Left renal cortex interstitium (tissue), 4 donors: ENCODE data around the gene TSPAN5. TPM values are rescaled to one million over a fixed set of nuclear protein-coding genes. Genes with fewer than 3 reads are reported as not detected.

Experiments used
- DNase-seq, 4 donors: peaks; one replicate each; pipeline ENCODE4 v3.0.0-alpha.2; 2013; ENCODE audit warnings: low read depth in 4 of 4, low spot score in 2 of 4, missing footprints in 1 of 4
- polyA plus RNA-seq, 4 donors: library from polyadenylated mRNA; unstranded; fragments of 120-200 nt; gene quantifications; one replicate each; pipeline ENCODE4 v1.2.1, GENCODE V29; 2013; ENCODE audit not compliant: insufficient read length in 4 of 4

The TSPAN5 gene
- polyA plus RNA-seq, 4 donors = 24.1 to 29.0 (median 25.4) TPM

- no peak for DNase-seq
Observed at GRCh38 chr4:98603683-98604521, 54.5 kb downstream of the TSPAN5 start.

- DNase-seq = no peak
Observed at GRCh38 chr4:98602270-98602669, 56.1 kb downstream of the TSPAN5 start.

DNA sequence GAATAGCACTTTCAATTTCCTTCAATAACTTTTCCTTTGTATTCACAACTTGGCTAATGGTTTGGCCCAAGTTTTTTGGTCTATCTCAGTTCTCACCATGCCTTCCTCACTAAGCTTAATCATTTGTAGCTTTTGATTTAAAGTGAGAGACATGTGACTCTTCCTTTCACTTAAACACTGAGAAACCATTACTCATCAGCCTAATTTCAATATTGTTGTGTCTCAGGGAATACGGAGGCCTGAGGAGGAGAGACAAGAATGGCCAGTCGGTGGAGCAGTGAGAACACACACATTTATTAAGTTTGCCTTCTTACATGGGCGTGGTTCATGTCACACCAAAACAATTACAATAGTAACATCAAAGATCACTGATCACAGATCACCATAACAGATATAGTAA lies 56.7 kb downstream of the TSPAN5 start:
- DNase-seq = no peak

GRCh38 chr4:98599617-98600205 lies 58.7 kb downstream of the TSPAN5 start:
- DNase-seq = no peak

GRCh38 chr4:98586962-98587354 lies 71.5 kb downstream of the TSPAN5 start:
- DNase-seq = no peak

DNA sequence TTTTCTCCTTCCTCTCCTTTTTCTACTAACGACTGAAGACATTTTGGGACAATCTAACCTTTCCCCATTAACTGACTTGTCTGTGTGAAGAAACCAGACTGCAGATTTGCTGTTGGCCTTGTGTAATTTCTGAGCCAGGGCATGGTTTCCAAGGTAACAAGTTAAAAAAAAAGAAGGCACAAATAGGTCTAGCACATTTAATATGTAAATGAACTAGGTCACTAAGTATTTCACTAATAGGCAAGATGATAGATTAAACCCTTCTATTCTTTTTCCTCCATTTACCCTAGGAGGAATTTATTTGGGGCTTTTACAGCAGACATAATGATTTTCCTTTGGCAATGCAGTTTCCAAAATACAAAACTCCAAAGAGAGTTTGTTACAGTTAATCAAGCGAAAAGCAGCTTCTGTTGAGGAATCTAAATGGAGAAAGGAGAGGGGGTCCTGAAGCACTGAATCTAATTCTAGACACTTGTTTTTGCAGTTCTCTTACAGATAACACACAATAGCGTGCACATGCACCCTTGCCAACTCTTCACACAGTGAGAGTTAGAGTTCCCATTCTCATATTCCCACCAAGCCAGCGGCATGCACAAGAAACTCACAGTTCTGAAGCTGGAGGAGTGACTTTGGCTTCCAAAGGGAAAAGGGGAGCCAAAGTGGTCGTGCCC lies 72.0 kb downstream of the TSPAN5 start:
- DNase-seq = no peak

- no peak for DNase-seq
Observed at GRCh38 chr4:98585596-98585995, 72.8 kb downstream of the TSPAN5 start.

GRCh38 chr4:98584265-98584664 lies 74.1 kb downstream of the TSPAN5 start:
- DNase-seq = no peak

DNA sequence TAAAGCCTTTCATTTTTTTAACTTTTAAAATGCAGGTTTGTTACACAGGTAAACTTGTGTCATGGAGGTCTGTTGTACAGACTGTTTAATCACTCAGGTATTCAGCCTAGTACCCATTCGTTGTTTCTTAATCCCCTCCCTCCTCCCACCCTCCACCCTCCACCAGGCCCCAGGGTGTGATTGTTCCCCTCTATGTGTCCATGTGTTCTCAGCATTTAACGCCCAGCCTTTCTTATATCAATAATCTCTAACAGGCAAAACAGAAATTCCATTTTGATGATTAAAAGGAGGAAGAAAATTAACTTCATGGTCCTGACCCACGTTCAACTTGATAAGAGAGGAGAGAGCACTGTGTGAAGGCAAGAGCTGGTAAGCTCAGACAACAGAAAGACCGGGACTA lies 75.1 kb downstream of the TSPAN5 start:
- DNase-seq = no peak

- no peak for DNase-seq
Observed at GRCh38 chr4:98581126-98581525, 77.3 kb downstream of the TSPAN5 start.

GRCh38 chr4:98577956-98578355 lies 80.5 kb downstream of the TSPAN5 start:
- no peak for DNase-seq

DNA sequence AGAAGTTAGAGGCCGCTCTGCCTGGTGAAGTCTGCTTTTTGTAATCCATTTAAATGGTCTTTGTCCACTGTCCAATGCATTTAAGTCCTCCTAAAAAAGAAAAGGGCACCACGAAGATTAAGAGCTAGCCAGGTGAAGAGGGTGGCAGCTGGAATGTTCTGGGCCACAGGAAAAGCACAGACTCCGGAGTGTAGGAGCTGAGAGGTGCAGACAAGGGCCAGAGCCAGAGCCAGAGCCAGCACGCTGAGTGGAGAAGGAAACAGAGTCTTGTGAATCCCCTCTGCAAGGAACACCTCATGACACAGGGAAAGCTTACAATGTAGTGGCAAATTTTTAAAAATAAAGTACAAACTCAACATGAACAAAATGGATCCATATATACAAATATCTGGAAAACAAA lies 83.6 kb downstream of the TSPAN5 start:
- no peak for DNase-seq

GRCh38 chr4:98573791-98574190 lies 84.6 kb downstream of the TSPAN5 start:
- DNase-seq = peak in 1 of 4 donors; percentile 33

GRCh38 chr4:98572697-98573096 lies 85.7 kb downstream of the TSPAN5 start:
- no peak for DNase-seq

DNA sequence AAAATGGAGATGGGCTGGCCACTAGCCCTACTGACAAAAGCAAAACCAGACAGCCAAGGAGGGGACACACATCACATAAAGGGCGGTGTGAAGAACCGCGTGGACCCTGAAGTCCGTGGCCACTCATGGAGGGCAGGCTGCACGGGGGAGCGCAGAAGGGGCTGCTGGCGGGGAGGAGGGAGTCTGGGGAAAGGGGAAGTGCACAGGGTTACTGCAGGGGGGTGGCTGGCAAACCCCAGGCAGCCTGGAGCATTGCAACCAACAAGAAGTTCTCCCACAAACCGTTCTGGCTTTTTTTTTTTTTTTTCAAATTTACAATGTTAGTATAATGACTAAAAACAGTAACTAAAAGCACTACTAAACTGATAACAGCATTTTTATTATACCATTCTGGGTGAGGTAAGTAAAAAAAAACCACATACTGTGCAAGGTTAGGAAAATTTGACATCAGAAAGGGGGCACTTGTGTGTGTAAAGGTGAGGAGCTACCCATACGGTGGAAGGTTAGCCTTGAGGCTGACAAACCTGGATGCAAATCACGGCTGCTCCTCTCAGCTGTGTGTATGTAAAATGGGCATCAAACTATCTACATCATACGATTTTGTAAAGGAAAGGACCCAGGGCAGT lies 87.1 kb downstream of the TSPAN5 start:
- DNase-seq = no peak

DNA sequence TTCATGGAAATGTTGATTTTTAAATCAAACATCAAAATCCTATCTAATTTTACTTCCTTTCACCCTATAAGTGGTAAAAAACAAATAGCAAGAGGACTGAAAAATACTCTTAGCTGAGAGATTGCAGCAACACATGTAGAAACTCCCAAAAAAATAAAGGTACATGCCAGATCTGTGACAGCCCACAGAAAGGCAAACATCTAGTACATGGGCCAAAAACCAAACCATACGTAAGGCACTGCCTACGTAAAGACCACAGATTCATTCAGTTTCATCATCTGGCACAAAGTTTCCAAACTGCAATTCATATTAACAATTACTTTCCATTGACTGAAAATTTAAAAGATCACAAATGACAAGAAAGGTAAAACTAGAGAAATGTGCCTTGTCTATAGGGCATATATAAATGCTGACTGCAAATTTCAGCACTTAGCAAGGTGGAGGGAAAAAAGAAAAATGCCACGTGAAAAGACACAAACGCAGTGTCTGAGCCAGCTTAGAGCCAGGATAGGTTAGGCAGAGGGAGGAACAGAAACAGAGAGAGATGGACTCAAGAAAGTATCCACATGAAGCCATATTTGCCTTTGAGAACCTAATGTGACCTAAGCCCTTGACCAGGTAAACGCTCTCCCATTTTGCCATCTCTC lies 88.1 kb downstream of the TSPAN5 start:
- DNase-seq = no peak

DNA sequence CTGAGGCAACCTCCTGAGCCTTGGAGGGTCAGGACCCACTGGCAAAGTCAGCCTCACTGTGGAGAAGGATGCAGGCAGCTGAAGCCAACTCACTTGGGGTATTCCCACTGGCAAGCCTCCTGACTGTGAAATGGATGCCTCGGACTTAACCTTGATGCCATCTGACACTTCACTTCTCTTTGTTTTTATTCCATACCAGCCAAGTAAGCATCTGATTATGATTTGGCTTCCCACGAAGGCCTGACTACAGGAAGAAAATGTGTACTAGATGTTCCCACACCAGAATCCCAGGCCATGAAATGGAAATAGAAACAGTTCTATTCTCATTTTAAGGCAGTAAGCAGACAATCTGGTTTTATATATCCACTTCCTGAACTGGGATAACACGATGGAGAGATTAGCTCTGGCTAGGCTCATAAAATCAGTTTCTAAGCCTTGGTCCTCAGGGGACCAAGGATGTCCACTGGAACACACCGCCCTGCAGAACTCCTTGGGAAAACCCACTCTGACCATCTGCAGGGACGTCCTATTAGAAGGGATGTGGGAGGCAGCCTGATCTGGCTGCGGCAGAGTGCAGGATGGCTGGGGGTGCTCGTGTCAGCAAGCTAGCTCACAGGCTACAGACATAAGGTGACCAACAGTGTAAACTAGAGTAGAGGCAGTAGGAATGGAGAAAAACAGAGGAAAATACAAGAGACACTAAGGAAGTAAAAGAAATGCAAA lies 89.3 kb downstream of the TSPAN5 start:
- DNase-seq = no peak

DNA sequence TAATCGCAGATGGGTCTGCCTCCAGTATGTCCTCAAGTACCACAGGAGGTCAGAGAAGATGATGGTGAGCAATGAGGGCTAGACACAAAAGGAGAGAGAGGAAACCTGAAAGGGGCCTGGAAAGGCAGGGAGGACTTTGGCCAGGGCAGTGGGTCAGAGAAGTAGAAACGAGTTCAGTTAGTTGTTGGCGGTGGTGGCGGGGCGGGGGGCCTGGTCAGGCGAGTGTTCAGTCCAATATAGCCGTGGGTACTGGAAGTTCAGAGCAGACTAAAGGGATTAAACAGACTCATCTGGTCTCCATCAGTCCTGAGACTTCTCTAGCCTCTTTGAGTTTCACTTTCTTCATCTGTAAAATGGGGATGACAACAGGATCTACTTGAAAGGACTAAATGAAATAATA lies 90.8 kb downstream of the TSPAN5 start:
- no peak for DNase-seq

- DNase-seq = no peak
Observed at GRCh38 chr4:98566361-98567008, 91.9 kb downstream of the TSPAN5 start.
